8988T (cell line): Measurements from ENCODE around the gene UMODL1.
A peak's percentile ranks its signal among the peaks of the same experiment; 100 is the strongest.
"Not testable (repeated sequence)": the region's sequence is repeated elsewhere in the genome, so short reads cannot be mapped to it uniquely, and the experiment has no call there.

Experiments used
- DNase-seq: peaks from one replicate; pipeline ENCODE4 v3.0.0; 2011

Gene UMODL1

DNA sequence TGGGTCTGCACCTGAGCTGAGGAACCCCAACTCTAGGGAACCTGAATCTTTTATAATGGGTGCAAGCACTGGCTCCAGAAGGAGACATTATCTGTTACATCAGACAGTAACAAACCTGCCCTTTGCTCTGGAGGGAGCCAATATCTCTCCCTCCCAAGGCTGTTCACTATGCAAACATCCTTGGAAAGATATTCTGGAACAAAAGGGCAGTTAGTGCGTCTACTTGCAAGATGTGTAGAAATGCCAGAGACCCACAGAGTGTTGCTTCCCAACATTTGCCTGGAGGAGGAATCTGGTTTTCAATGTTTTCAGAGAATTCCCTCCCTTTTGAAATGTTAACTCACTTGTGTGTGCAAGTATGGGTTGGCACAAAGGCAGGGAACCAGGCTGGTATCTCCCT is 31.9 kb downstream of the UMODL1 start:
- DNase-seq: no peak

DNA sequence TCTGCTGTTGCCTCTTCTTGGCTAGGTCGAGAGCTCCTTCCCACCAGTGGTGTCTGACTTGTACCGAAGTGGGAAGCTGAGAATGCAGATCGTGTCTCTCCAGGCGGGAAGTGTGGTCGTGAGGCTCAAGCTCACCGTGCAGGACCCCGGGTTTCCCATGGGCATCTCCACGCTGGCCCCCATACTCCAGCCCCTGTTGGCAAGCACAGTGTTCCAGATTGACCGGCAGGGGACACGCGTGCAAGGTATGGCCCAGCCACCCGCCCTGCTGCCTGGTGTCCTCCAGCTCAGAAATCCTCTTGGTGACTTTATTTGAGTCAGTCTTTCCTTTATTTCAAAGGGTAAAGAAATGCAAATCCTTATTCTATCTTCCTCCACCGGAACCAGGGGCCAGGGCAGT is 32.7 kb downstream of the UMODL1 start:
- no peak for DNase-seq

DNA sequence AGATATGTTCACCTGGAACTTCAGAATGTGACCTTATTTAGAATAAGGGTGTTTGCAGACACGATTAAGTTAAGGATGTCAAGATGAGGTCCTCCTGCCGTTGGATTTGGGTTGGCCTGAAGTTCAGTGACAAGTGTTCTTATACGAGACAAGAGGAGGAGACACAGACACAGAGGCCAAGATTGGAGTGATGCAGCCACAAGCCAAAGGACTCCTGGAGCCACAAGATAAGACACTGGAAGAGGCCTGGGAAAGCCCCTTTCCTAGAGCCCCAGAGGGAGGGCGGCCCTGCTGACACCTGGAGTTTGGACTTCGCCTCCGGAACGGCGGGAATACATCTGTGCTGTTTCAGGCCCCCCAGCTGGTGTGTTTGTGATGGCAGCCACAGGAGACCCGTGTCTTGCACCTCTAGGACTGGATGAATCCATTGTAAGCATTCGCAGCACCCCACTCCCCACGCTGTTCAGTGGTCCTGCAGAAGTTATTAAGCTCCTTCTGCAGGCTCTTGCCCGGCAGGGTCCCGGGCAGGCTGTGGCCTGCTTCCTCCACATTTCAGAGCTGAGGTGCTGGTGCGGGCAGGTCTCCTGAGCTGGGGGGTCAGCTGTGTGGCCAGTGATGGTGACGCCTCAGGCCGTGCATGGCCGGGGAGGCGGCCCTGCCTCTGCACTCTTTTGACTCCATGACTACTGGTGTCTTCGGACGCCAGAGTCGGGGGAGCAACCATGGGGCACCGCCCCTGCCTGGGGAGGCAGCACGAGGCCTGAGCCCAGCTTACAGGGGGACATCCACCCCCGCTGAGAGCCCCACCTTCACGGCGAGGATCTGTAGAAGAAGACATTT is 34.6 kb downstream of the UMODL1 start:
- no peak for DNase-seq

DNA sequence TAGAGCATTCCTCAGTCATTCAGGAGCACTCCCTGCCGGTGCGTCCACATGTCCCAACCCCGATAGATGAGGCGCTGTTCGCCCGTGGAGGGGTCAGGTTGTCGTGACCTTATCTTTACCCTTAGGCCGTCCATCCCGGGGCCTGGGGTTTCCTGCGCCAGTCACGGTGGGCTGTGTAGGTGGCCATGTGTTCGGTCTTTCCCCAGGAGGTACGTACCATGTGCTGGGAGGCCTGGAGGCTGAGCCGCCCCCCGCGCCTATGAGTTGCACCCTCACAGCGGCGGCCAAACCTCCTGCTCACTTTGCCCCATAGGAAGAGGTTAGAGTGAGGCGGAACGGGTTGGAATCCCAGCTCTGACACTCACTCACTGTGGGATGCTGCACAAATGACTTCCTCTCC is 35.3 kb downstream of the UMODL1 start:
- no peak for DNase-seq

DNA sequence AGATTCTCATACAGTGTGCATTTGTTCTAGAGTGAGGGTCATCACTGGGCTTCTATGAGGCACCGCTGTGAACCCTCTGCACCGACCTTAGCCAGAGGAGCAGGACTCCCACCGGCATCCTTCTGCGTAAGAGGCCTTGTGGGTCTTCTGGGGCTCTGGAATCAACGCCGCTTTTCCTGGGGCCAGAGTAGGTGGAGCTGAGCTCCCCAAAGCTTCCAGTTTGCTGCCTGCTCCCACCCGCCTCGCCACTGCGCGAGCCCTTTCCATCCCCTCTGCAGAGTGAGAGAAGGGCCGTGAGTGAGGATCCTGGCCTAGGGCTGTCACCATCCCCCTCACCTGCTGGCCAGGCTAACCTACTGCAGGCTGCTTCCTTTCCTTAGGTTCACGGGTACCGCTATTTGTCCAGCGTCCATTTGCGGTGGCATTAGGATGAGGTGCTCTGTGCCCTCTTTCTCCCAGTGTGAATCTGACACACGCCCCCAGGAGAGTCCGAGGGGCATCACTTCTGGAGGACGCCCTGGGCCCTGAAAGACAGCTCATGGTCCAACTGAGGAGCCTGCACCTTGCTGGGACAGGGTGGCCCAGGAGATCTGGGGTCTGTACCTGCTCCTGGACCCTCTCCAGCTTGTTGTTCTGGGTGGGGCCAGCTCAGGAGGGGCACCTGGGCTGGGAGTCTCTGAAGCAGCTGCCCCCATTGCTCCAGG is 36.2 kb downstream of the UMODL1 start:
- peak; percentile 59 for DNase-seq

DNA sequence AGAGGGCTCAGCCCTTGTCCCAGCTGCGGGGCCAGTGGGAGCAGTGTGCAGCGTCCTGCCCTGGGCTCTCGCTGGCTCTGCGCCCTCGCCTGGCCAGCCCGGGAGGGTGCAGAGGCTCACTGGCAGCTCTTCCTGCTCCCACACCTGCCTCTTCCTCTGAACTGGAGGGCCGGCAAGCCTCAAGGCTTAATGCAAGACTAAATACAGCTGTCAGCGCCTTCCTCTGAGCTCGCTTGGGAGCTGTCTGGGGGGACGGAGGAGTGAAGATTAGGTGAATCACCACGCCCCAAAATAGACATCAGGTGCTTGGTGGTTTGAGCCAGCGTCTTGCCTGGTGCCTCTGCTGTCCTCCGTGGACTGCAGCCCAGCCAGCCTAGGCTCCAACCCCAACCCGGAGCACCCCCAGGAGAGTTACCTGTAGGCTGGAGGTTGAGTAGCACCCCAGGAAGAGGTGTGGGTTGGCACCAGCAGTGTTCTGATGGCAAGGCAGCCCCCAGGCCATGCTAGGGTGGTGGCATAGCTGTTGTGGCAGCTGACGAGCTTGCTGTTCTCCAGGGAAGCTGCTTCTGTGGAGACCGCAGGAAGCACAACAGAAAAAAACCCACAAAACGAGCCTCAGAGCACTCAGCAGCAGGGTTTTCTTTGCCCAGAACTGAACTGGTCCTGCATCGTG is 36.9 kb downstream of the UMODL1 start:
- peak; percentile 95 for DNase-seq

DNA sequence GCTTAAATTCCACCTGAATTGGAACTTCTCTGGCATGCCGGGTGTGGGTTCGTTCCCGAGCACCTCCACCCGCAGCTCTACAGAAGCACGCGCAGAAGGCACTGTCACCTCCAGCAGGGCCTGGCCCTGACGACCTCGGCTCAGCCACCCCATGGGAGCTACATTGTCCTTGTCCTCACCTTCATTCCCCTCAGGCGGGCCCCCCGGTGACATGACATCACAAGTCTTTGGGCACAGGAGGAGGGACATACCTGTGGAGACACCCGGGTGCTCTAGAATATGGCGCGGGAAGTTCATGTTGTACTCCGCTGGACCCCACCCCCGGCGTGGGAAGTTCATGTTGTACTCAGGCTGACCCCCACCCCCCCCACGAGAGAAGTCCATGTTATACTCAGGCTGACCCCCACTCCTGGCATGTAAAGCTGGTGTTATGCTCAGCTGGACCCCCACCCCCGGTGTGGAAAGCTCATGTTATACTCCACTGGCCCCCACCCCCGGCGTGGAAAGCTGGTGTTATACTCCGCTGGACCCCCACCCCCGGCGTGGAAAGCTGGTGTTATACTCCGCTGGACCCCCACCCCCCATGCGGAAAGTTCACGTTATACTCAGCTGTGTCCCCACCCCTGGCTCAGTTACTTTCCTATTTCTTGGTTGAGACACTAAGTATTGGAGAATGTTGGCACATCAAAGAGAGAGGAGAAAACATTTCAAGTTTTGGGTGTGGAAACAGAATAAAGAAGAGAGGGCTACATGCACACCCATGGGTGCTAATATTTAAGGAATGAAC is 37.6 kb downstream of the UMODL1 start:
- no peak for DNase-seq

GRCh38 chr21:42109473-42109872 is 38.4 kb downstream of the UMODL1 start:
- no peak for DNase-seq

- no peak for DNase-seq
These were observed 38.9 kb downstream of the UMODL1 start for GRCh38 chr21:42109873-42110525.

DNA sequence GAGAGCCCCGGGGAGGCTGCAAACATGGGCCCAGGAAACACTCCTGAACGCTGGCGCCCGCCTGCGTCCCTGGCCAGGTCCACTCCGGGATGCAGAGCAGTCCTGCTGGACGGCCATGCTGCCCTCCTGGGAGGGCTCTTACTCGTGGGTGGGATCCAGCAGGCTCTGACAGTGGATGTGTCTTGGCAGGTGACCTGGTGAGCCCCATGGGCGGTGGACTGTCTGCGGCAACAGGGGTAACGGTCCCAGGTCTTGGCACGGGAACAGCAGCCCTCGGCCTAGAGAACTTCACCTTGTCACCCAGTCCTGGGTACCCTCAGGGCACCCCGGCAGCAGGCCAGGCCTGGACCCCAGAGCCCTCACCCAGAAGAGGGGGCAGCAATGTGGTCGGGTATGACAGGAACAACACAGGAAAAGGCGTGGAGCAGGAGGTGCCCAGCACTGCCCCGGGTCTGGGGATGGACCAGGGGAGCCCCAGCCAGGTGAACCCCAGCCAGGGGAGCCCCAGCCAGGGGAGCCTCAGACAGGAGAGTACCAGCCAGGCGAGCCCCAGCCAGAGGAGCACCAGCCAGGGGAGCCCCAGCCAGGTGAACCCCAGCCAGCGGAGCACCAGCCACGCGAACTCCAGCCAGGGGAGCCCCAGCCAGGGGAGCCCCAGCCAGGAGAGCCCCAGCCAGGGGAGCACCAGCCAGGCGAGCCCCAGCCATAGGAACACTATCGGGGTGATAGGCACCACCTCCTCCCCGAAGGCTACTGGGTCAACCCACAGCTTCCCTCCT is 39.8 kb downstream of the UMODL1 start:
- no peak for DNase-seq

DNA sequence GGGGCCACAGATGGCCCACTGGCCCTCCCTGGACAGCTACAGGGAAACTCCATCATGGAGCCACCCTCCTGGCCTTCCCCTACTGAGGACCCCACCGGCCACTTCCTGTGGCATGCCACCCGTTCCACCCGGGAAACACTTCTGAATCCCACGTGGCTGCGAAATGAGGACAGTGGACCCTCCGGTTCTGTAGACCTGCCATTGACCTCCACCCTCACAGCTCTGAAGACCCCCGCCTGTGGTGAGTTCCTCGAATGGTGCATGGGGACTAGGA is 40.3 kb downstream of the UMODL1 start:
- DNase-seq: no peak

DNA sequence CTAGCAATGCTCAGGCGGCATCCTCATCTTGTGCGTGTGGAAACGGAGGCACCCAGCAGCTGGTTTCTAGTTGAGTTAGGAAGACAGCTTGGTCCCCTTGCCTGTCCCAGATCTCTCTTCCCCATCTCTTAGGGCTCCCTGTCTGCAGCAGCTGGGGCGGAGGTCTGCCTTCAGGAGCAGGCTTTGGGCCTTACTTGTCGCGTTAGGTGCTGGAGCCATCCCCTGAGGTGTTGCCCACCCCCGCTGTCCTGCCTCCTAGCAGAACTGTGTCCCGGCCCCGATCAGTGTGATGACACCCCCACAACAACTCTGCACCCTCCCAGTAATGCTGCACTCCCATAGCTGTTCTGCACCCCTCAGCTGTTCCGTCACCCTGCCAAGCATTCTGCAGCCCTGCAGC is 40.7 kb downstream of the UMODL1 start:
- no peak for DNase-seq

DNA sequence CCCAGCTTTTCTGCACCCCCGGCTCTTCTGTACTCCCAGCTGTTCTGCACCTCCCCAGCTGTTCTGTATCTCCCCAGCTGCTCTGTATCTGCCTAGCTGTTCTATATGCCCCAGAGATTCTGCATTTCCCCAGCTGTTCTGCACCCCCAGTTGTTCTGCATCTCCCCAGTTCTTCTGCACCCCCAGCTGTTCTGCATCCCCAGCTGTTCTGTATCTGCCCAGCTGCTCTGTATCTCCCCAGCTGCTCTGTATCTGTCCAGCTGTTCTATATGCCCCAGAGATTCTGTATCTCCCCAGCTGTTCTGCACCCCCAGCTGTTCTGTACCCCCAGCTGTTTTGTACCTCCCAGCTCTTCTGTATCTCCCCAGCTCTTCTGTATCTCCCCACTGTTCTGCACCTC is 41.1 kb downstream of the UMODL1 start:
- no peak for DNase-seq

DNA sequence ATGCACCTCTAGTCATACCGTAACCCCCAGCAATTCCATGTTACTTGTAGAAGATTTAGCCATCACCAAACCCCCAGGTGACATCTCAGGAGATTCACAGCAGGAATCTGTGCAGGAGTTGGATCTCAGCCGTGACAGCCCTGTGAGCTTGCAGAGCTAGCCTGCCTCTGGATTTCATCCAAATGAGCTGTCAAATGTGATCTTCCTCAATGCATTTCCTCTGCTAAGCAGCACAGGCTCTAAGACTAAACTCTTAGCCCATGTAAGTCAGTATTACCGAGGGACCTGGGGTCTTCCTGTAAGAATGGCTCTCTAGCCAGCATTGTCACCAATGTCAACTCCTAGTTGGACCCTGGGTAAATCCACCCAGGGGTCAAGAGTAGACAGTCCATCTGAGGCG is 41.7 kb downstream of the UMODL1 start:
- no peak for DNase-seq

DNA sequence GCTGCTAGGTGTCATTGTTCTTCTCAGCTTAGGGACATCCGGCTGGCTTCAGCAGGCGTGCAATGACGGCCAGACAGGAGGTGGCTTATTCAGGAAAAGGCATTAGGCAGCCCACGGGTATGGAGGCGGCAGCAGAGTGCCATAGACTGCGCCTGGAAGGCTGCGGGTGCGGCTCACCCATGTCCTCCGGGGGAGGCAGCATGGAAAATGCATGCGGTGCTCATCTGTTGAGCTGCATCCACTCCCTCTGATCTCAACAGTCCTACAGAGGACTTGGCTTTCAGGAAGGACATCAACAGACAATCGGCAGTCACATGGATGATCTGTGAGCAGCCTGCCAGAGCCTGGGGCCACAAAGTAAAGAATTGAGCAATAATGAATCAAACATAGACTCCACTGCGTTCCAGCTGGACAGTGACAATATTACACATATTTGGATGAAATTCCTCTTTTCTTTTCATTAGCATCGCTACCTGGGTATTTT is 42.9 kb downstream of the UMODL1 start:
- no peak for DNase-seq

DNA sequence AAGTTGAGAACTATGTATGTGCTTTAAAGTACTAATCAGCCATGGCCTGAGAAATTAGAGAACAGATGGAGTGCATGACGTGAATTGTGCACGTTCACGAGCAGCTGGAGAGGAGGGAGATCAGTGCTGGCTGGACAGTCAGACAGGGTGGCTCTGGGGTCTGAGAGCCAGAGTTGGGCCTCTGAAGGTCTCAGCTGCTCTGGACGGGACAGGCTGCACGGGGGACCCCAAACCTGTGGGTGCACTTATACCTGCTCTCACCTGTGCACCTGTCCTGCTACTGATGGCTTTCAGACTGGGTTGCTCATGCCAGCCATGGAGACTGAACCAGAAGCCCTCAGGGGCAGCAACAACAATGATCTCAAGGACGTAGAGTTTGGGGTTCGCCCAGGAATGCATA is 43.5 kb downstream of the UMODL1 start:
- DNase-seq: no peak

GRCh38 chr21:42115136-42115683 is 44.1 kb downstream of the UMODL1 start:
- DNase-seq: no peak

- not testable (repeated sequence) for DNase-seq
These were observed 45.4 kb downstream of the UMODL1 start for GRCh38 chr21:42116551-42116950.

- DNase-seq: peak; percentile 61
These were observed 46.3 kb downstream of the UMODL1 start for GRCh38 chr21:42117229-42117966.

DNA sequence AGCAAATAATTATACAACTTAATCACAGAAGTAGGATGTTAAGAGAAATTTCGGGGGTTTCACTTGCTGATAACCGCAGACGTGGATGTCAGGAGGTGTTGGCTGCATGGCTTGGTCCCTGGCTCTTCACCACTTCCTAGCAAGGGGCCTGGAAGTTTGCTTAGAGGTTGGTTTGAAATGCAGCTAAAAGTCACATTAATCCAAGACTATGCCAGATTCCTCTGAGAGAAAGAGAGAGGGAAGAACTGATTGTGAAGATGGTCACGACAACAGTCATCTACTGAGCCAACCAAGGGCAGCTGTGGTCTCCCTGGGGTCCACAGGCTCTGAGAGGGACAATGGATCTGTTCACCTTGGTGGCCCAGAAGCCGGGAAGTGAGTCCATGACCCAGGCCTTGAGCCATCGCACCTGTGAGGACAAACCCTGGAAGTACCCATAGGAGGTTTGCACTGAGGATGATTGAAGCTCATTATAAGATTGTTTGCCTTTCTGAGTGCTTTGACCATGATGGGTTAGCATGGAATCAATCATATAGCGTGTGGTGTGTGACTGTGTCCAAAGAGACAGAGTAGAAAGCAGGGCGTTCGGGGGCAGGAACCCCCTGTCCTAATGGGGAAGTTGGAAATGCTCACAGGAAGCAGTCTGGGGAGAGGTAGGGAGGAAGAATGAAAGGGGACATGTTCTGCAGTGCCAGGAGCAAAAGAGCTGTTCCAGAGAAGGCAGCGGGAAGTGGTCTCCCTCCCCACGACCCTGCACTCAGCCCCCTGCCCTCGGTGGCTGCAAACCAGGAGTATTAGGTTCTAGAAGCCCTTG is 47.1 kb downstream of the UMODL1 start:
- DNase-seq: no peak
